DND-41 (cell line): Measurements from ENCODE around the gene NACC2.

Experiments
- ATAC-seq: fragments of 200-7000 bp; cut with Tn5 transposase; 3 replicates; pipeline ENCODE4 v1.9.1; 2021; ENCODE audit warnings: low read depth; ENCODE audit not compliant: insufficient read depth
- DNase-seq: peaks from one replicate; pipeline ENCODE4 v3.0.0-alpha.2; 2020
- H2AFZ ChIP-seq: 2 replicates; pipeline ENCODE4 v1.6.0; 2012; ENCODE audit warnings: low read depth, low read length
- H3K27ac ChIP-seq: 2 replicates; pipeline ENCODE4 v1.5.1; 2012; ENCODE audit warnings: low read length, inconsistent platforms
- H3K27me3 ChIP-seq: fragments of 200-600 bp; sonication (generic); 2 replicates; pipeline ENCODE4 v1.6.0; 2012; ENCODE audit warnings: low read length, mild to moderate bottlenecking, inconsistent platforms; ENCODE audit not compliant: insufficient read depth, poor library complexity
- H3K36me3 ChIP-seq: 2 replicates; pipeline ENCODE4 v1.5.1; 2012; ENCODE audit warnings: low read length, inconsistent platforms; ENCODE audit not compliant: insufficient read depth
- H3K4me1 ChIP-seq: 2 replicates; pipeline ENCODE4 v1.5.1; 2012; ENCODE audit warnings: mild to moderate bottlenecking, low read length; ENCODE audit not compliant: insufficient read depth
- H3K4me2 ChIP-seq: 2 replicates; pipeline ENCODE4 v1.6.0; 2012; ENCODE audit warnings: mild to moderate bottlenecking, moderate library complexity, low read length, inconsistent platforms; ENCODE audit not compliant: insufficient read depth
- H3K4me3 ChIP-seq, 2 experiments: fragments of 200-600 bp in 1 of 2; shearing (Covaris generic) in 1 of 2; 2 replicates each; pipeline ENCODE4 v1.5.1; 2012 to 2016; ENCODE audit warnings: inconsistent platforms in 2 of 2, low read length in 2 of 2, mild to moderate bottlenecking in 2 of 2, low read depth in 1 of 2, moderate library complexity in 1 of 2
- H3K79me2 ChIP-seq: 2 replicates; pipeline ENCODE4 v1.6.0; 2012; ENCODE audit warnings: low read length, inconsistent platforms; ENCODE audit not compliant: insufficient read depth
- H3K9ac ChIP-seq: 2 replicates; pipeline ENCODE4 v1.6.0; 2012; ENCODE audit warnings: low read depth, mild to moderate bottlenecking, inconsistent platforms, low read length, moderate library complexity
- H3K9me3 ChIP-seq: 2 replicates; pipeline ENCODE4 v1.5.1; 2012; ENCODE audit warnings: low read length, moderate library complexity, mild to moderate bottlenecking, inconsistent platforms; ENCODE audit not compliant: insufficient read depth, severe bottlenecking
- H4K20me1 ChIP-seq: 2 replicates; pipeline ENCODE4 v1.6.0; 2012; ENCODE audit warnings: low read length; ENCODE audit not compliant: insufficient read depth
- CTCF ChIP-seq: IDR thresholded peaks from 2 replicates; pipeline ENCODE4 v1.5.1; 2012; ENCODE audit warnings: borderline replicate concordance, low read length, moderate library complexity, mild to moderate bottlenecking; ENCODE audit not compliant: poor library complexity, severe bottlenecking; ENCODE audit errors: extremely low read depth
- EZH2 ChIP-seq: IDR thresholded peaks from 3 replicates; pipeline ENCODE4 v1.6.1; 2012; ENCODE audit warnings: borderline replicate concordance, low read depth, mild to moderate bottlenecking, moderate library complexity, low read length, inconsistent platforms; ENCODE audit not compliant: severe bottlenecking

NACC2 gene

DNA sequence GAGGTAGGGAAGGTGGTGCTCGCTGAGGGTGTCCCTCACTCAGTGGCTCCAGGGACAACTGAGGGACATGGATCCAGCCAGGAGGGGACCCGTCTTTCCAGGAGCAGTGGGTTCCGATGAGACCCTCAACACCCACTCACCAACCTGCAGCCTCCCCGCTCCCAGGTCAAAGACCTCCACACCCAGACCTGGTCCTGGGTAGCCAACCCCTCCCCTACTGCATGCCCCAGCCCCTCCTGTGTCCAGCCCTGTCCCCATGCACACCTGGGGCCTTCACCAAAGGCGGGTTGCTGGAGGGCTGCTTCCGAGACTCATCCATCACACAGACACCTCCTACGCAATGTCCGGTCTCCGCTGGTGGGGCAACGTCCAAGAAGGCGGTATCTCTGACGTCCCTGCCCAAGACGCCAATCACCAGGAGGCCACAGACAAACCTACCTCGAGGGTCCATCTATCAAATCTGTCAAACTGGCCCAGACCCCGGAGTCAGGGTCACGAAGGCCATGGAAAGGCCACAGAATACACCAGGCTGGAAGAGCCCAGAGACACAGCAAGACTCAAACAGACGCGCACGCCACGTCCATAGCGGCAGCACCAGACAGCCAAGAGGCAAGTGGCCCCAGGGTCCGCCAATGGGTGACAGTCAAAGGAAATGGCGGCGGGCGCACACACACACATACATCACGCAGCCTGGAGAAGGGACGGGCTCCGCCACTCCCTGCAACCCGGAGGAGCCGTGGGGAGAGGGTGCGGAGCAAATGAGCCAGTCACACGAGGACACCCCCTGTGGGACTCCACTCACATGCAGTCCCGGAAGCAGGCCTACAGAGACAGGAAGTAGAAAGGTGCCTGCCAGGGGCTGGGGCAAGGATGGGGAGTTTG lies 10.8 kb downstream of the NACC2 start:
- DNase-seq (no peak), ATAC-seq (no peak)
- TF ChIP-seq EZH2 (no peak), CTCF (no peak)
- H3K4me3 ChIP-seq = no peak overlapping the region
- H4K20me1 ChIP-seq = no peaks in the 10 kb centered on the region; the same call in 1 of the 2 replicates
- H3K79me2 ChIP-seq = no peaks in the 10 kb centered on the region
- peaks cover 10% of the 10 kb centered on the region for H3K27me3 ChIP-seq
- no peak overlapping the region for H3K9ac ChIP-seq
- no peak overlapping the region for H3K4me2 ChIP-seq
- no peaks in the 10 kb centered on the region for H3K36me3 ChIP-seq
- H3K27ac ChIP-seq = no peak overlapping the region
- H2AFZ ChIP-seq = no peak overlapping the region
- H3K9me3 ChIP-seq = no peaks in the 10 kb centered on the region
- peaks cover 7% of the 10 kb centered on the region; the same call in 1 of the 2 replicates for H3K4me1 ChIP-seq

- no peak overlapping the region for H3K27ac ChIP-seq
- no peaks in the 10 kb centered on the region for H3K36me3 ChIP-seq
- no peak overlapping the region for H2AFZ ChIP-seq
- H3K9ac ChIP-seq = no peak overlapping the region
- no peak for ATAC-seq
- H3K4me1 ChIP-seq = peaks cover 4% of the 10 kb centered on the region; the same call in 1 of the 2 replicates
- DNase-seq = no peak
- TF ChIP-seq CTCF (no peak), EZH2 (no peak)
- H3K4me3 ChIP-seq = no peak overlapping the region
- peaks cover under 1% of the 10 kb centered on the region; the same call in 1 of the 2 replicates for H4K20me1 ChIP-seq
- no peaks in the 10 kb centered on the region for H3K9me3 ChIP-seq
- peaks cover 5% of the 10 kb centered on the region for H3K27me3 ChIP-seq
- H3K4me2 ChIP-seq = no peak overlapping the region
- no peaks in the 10 kb centered on the region for H3K79me2 ChIP-seq
Observed at GRCh38 chr9:136083558-136084062, 11.5 kb downstream of the NACC2 start.

GRCh38 chr9:136082496-136083361 lies 12.4 kb downstream of the NACC2 start:
- H3K9me3 ChIP-seq = no peaks in the 10 kb centered on the region
- TF ChIP-seq CTCF (no peak), EZH2 (no peak)
- no peak overlapping the region for H3K4me2 ChIP-seq
- ATAC-seq (no peak), DNase-seq (no peak)
- H3K4me3 ChIP-seq = no peak overlapping the region
- no peaks in the 10 kb centered on the region for H3K36me3 ChIP-seq
- H3K79me2 ChIP-seq = no peaks in the 10 kb centered on the region
- H3K9ac ChIP-seq = no peak overlapping the region
- H4K20me1 ChIP-seq = 0 out of 2 replicates have a peak, but pooled peaks cover 4% of the 10 kb centered on the region
- H3K27ac ChIP-seq = no peak overlapping the region
- H2AFZ ChIP-seq = no peak overlapping the region
- H3K4me1 ChIP-seq = no peaks in the 10 kb centered on the region
- H3K27me3 ChIP-seq = no peaks in the 10 kb centered on the region
